ENCODE results near the gene HIBADH. TPM values are rescaled to one million over a fixed set of nuclear protein-coding genes. Genes with fewer than 3 reads are reported as not detected.

Gene HIBADH
- total and polyA plus RNA-seq, 10 of the 15 experiments (the other 5 are each of a cell fraction or from before 2014, with no cell fraction given): 8.7 to 36.1 (median 18.6) TPM

DNA sequence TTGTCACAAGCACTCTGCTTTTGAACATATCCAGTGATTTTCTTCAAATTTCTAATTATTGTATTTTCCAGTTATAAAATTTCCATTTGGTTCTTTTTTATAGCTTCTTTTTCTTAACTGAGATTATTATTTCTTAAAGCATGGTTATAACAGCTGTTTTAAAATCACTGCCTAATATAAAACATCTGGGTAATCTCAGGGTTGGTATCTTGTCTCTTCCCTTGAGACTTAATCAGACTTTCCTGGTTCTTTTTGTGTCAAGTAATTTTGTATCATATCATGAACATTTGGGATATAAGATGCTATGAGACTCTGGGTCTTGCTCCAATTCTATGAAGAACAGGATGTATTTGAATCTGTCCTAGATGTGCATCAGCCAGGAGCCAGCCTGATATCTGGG lies 93.6 kb downstream of the HIBADH start:
- Histone ChIP-seq H3K4me1 (ENCODE audit: control insufficient read depth, insufficient read depth, low read length) (no peaks in the 10 kb centered on the region), H2AFZ (ENCODE audit: control insufficient read depth, low read depth, low read length) (no peak overlapping the region), H4K20me1 (ENCODE audit: control insufficient read depth, insufficient read depth) (no peaks in the 10 kb centered on the region), H3K27me3 (replicated peaks in 1 of 2; ENCODE audit: control insufficient read depth in 2 of 2, insufficient read depth in 2 of 2, low read length in 1 of 2) (no peaks in the 10 kb centered on the region), H3K27ac (ENCODE audit: control insufficient read depth, insufficient read depth) (no peak overlapping the region), H3K9ac (ENCODE audit: control insufficient read depth, insufficient read depth, low read length) (no peak overlapping the region), H3K4me2 (ENCODE audit: control insufficient read depth, insufficient read depth) (no peak overlapping the region), H3K79me2 (ENCODE audit: control insufficient read depth, insufficient read depth, low read length) (no peaks in the 10 kb centered on the region), H3K4me3 (no peak overlapping the region), H3K36me3 (ENCODE audit: control insufficient read depth in 2 of 2, insufficient read depth in 2 of 2, low read length in 1 of 2) (no peaks in the 10 kb centered on the region), H3K9me3 (replicated peaks; ENCODE audit: control insufficient read depth, insufficient read depth, low read length) (no peaks in the 10 kb centered on the region)
- FAIRE-seq: no peak
- intact Hi-C loops (cut with micrococcal nuclease; ENCODE audit: unreplicated experiment) (no loop called here), in situ Hi-C loops (cut with MboI) (no loop called here)
- ChIA-PET CTCF (interaction anchor here (0.9 kb wide), 1 partner anchor 12 kb away, joined by 3 read pairs; no protein-coding TSS in a partner anchor), POLR2A (no interaction called here), SMC1A (ENCODE audit: uncharacterized antibody, unreplicated experiment) (interaction anchor here (0.7 kb wide), 1 partner anchor 37 kb away, joined by 3 read pairs; no protein-coding TSS in a partner anchor), RAD21 (ENCODE audit: unreplicated experiment) (no interaction called here)
- TF ChIP-seq EGR1 (IDR thresholded peaks at IDR 0.05; ENCODE audit: borderline replicate concordance in 1 of 2, low read depth in 2 of 2, low read length in 2 of 2): no peak
- TF ChIP-seq CBFB (IDR thresholded peaks at IDR 0.05; ENCODE audit: low read depth): no peak
- TF ChIP-seq POU2F2 (IDR thresholded peaks at IDR 0.05; ENCODE audit: borderline replicate concordance, low read depth, low read length): no peak
- no peak for TF ChIP-seq ESRRA (IDR thresholded peaks at IDR 0.05; ENCODE audit: low read length)
- TF ChIP-seq BMI1 (IDR thresholded peaks at IDR 0.05; ENCODE audit: borderline replicate concordance): no peak
- no peak for TF ChIP-seq FOXM1 (IDR thresholded peaks at IDR 0.05; ENCODE audit: low read depth, low read length)
- TF ChIP-seq ZNF274 (IDR thresholded peaks at IDR 0.05; ENCODE audit: insufficient read depth, insufficient read length): no peak
- TF ChIP-seq SIN3A (IDR thresholded peaks at IDR 0.05; ENCODE audit: low read depth, low read length): no peak
- TF ChIP-seq MXI1 (IDR thresholded peaks at IDR 0.05; ENCODE audit: low read depth, low read length): no peak
- no peak for TF ChIP-seq CBX5 (IDR thresholded peaks at IDR 0.05; ENCODE audit: low read depth)
- TF ChIP-seq SMAD5 (IDR thresholded peaks at IDR 0.05; ENCODE audit: low read depth): no peak
- no peak for TF ChIP-seq ZNF24 (IDR thresholded peaks at IDR 0.05)
- no peak for TF ChIP-seq CEBPB (IDR thresholded peaks at IDR 0.05; ENCODE audit: borderline replicate concordance in 1 of 2, low read depth in 2 of 2, low read length in 2 of 2)
- no peak for TF ChIP-seq NR2C1 (IDR thresholded peaks at IDR 0.05)
- TF ChIP-seq HDGF (IDR thresholded peaks at IDR 0.05): no peak
- TF ChIP-seq TAF1 (IDR thresholded peaks at IDR 0.05; ENCODE audit: borderline replicate concordance, low read depth, low read length): no peak
- no peak for TF ChIP-seq POLR2A (IDR thresholded peaks at IDR 0.05; ENCODE audit: low read depth, low read length)
- no peak for TF ChIP-seq MEF2A (IDR thresholded peaks at IDR 0.05; ENCODE audit: insufficient read depth, low read depth, low read length)
- ATAC-seq: no peak
- BruUV-seq (replicated peaks): no TSS peak
- no peak for DNase-seq (ENCODE audit: low read depth, low spot score)
